GM12801 (cell line): ENCODE data around the gene CHERP.

Experiments
- CTCF ChIP-seq: IDR thresholded peaks from one replicate; pipeline ENCODE4 v1.5.1; 2011; ENCODE audit warnings: control low read depth; ENCODE audit not compliant: insufficient read length; ENCODE audit errors: extremely low read depth

The CHERP gene

GRCh38 chr19:16509141-16510061 is 32.8 kb downstream of the CHERP start:
- no peak for TF ChIP-seq CTCF

GRCh38 chr19:16508546-16508945 is 33.7 kb downstream of the CHERP start:
- TF ChIP-seq CTCF = no peak

GRCh38 chr19:16506961-16507360 is 35.3 kb downstream of the CHERP start:
- TF ChIP-seq CTCF = no peak

DNA sequence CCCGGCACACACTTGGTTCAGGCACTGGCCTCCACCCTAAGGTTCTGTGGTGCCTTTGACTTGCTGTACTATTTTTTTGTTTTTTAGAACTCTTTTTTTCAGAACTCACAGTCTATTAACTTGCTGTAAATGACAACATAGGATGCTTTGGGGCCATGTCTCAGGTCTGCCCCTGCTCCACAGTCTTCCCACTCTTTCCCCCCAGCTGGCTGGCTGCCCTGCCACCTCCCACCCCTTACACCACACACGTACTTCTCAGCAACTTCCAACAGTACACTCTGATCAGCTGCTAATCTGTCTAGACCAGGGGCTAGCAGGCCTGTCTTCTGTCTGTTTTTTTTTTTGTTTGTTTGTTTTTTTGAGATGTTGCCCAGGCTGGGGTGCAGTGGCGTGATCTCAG is 38.0 kb downstream of the CHERP start:
- no peak for TF ChIP-seq CTCF

DNA sequence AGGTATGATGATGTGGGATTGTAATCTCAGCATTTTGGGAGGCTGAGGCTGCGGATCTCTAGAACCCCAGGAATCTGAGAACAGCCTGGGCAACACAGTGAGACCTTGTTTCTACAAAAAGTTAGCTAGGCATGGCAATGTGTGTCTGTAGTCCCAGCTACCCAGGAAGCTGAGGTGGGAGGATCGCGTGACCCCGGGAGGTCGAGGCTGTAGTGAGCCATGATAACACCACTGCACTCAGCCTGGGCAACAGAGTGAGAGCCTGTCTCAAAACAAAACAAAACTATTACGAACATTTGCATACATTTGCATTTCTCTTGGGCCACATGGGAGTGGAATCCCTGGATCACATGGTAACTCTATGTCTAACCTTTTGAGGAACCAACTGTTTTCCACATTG is 44.4 kb downstream of the CHERP start:
- TF ChIP-seq CTCF = no peak

- TF ChIP-seq CTCF = no peak
Measured at GRCh38 chr19:16497042-16497441, 45.2 kb downstream of the CHERP start.

DNA sequence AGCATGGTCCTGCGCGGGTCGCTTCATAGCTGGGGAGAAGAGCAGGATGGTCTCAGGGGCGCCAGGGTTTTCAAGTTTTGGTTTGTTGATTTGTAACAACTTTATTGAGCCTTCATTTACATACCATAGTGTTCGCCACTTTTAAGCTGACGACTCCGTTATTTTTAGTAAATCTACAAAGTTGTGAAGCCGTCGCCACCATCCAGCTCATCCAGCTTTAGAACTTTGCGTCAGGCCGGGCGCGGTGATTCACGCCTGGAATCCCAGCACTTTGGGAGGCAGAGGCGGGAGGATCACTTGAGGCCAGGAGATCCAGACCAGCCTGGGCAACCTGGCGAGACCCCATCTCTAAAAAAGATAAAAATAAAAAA is 45.6 kb downstream of the CHERP start:
- TF ChIP-seq CTCF = no peak
